Osteocyte (in vitro differentiated cells): Measurements from ENCODE around the gene C15orf39. TPM values are rescaled to one million over a fixed set of nuclear protein-coding genes. Genes with fewer than 3 reads are reported as not detected.

ENCODE experiments used
- DNase-seq: peaks from one replicate; pipeline ENCODE4 v3.0.0; 2021; ENCODE audit warnings: mixed read lengths; ENCODE audit not compliant: unreplicated experiment; ENCODE audit errors: extremely low spot score
- H3K27ac Mint-ChIP-seq: one replicate; pipeline ENCODE4 v1.8.0; 2021; ENCODE audit warnings: mild to moderate bottlenecking, mixed read lengths; ENCODE audit not compliant: unreplicated experiment
- H3K27me3 Mint-ChIP-seq: one replicate; pipeline ENCODE4 v1.8.0; 2021; ENCODE audit warnings: mixed read lengths; ENCODE audit not compliant: unreplicated experiment
- H3K36me3 Mint-ChIP-seq: one replicate; pipeline ENCODE4 v1.8.0; 2021; ENCODE audit warnings: mixed read lengths; ENCODE audit not compliant: unreplicated experiment
- H3K4me1 Mint-ChIP-seq: one replicate; pipeline ENCODE4 v1.8.0; 2021; ENCODE audit warnings: mixed read lengths; ENCODE audit not compliant: unreplicated experiment
- H3K4me3 Mint-ChIP-seq: one replicate; pipeline ENCODE4 v1.8.0; 2021; ENCODE audit warnings: mild to moderate bottlenecking, moderate library complexity, mixed read lengths; ENCODE audit not compliant: unreplicated experiment
- H3K9me3 Mint-ChIP-seq: one replicate; pipeline ENCODE4 v1.8.0; 2021; ENCODE audit warnings: mixed read lengths; ENCODE audit not compliant: unreplicated experiment
- total RNA-seq: library from RNA; stranded (reverse); gene quantifications from 2 replicates; pipeline ENCODE4 v1.2.1, GENCODE V29; 2021
- TF ChIP-seq, protein P1 (sequence below): fragments of 200-600 bp; sonication (generic); IDR thresholded peaks from 2 replicates; pipeline ENCODE4 v1.5.0; 2021; ENCODE audit warnings: antibody characterized with exemption, mild to moderate bottlenecking, moderate library complexity

The C15orf39 gene
- total RNA-seq, 1 donor from 2014 or later = 19.4 TPM

DNA sequence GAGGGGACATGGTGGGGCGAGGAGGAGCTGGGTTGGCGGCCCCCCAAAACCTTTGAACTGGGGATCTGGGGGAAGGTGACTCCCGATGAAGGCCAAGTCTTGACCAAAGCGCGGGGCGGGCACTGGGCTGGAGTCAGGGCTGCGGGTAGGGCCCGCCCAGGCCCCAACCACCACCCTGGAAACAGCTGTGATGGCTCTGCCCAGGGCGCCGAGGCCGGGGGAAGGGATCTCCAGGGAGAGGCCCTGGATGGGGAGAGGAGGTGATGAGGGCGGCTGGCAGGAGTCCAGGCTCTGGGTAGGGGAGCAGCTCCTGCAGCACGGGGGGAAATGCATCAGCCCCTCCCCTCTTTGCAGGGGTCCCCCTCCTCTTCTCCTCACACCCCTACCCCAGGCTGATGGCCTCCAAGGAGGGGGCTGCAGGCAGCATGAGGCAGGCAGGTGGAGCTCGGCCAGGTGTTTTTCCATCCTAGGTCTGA is 5.9 kb upstream of the C15orf39 start:
- no peak overlapping the region for H3K4me3 Mint-ChIP-seq
- DNase-seq = no peak
- H3K36me3 Mint-ChIP-seq = no peaks in the 10 kb centered on the region
- H3K9me3 Mint-ChIP-seq = peaks cover under 1% of the 10 kb centered on the region
- peaks cover 2% of the 10 kb centered on the region for H3K4me1 Mint-ChIP-seq
- H3K27ac Mint-ChIP-seq = no peak overlapping the region
- H3K27me3 Mint-ChIP-seq = no peaks in the 10 kb centered on the region
- TF ChIP-seq, protein P1, sequence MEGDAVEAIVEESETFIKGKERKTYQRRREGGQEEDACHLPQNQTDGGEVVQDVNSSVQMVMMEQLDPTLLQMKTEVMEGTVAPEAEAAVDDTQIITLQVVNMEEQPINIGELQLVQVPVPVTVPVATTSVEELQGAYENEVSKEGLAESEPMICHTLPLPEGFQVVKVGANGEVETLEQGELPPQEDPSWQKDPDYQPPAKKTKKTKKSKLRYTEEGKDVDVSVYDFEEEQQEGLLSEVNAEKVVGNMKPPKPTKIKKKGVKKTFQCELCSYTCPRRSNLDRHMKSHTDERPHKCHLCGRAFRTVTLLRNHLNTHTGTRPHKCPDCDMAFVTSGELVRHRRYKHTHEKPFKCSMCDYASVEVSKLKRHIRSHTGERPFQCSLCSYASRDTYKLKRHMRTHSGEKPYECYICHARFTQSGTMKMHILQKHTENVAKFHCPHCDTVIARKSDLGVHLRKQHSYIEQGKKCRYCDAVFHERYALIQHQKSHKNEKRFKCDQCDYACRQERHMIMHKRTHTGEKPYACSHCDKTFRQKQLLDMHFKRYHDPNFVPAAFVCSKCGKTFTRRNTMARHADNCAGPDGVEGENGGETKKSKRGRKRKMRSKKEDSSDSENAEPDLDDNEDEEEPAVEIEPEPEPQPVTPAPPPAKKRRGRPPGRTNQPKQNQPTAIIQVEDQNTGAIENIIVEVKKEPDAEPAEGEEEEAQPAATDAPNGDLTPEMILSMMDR = no peak

DNA sequence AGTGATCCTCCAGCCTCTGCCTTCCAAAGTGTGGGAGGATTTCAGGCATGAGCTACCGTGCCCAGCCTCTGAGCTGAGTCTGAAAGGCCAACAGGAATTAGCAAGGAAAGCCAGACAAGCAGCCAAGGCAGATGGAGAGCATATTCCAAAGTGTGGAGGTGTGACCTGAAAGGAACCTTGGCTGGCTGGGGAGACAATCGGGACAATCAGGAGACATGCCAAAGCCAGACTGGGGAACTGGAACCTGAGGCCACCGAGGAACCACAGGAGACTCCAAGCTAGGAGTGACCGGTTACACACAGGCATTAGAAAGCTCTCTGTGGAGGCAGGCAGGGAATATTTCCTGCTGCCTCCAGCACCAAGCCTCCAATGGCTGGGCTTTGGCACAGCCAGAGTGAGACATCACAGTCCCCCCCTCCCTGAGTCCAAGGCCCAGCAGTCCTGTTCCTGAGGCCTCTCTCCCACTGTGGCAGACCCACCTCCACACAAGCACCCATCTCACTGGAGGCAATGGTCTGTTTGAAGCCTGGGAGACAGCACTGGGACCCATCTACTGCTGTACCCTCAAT is 4.5 kb upstream of the C15orf39 start:
- H3K27ac Mint-ChIP-seq = no peak overlapping the region
- TF ChIP-seq, protein P1 = no peak
- H3K36me3 Mint-ChIP-seq = no peaks in the 10 kb centered on the region
- H3K4me3 Mint-ChIP-seq = no peak overlapping the region
- DNase-seq = no peak
- H3K9me3 Mint-ChIP-seq = no peaks in the 10 kb centered on the region
- no peaks in the 10 kb centered on the region for H3K27me3 Mint-ChIP-seq
- H3K4me1 Mint-ChIP-seq = peaks cover 8% of the 10 kb centered on the region

- H3K9me3 Mint-ChIP-seq = no peaks in the 10 kb centered on the region
- H3K4me3 Mint-ChIP-seq = no peak overlapping the region
- no peaks in the 10 kb centered on the region for H3K27me3 Mint-ChIP-seq
- DNase-seq = no peak
- peaks cover 15% of the 10 kb centered on the region for H3K4me1 Mint-ChIP-seq
- TF ChIP-seq, protein P1 = no peak
- H3K27ac Mint-ChIP-seq = no peak overlapping the region
- no peaks in the 10 kb centered on the region for H3K36me3 Mint-ChIP-seq
Observed at GRCh38 chr15:75198560-75199356, 2.9 kb upstream of the C15orf39 start.

GRCh38 chr15:75199357-75199940 is 2.2 kb upstream of the C15orf39 start:
- DNase-seq = no peak
- Mint-ChIP-seq H3K27me3 (no peaks in the 10 kb centered on the region), H3K4me1 (peaks cover 22% of the 10 kb centered on the region), H3K4me3 (no peak overlapping the region), H3K27ac (no peak overlapping the region), H3K36me3 (no peaks in the 10 kb centered on the region), H3K9me3 (no peaks in the 10 kb centered on the region)
- TF ChIP-seq, protein P1 = no peak

GRCh38 chr15:75200391-75200764 is 1.3 kb upstream of the C15orf39 start:
- TF ChIP-seq, protein P1 = no peak
- no peak overlapping the region for H3K4me3 Mint-ChIP-seq
- peaks cover 31% of the 10 kb centered on the region for H3K4me1 Mint-ChIP-seq
- H3K27me3 Mint-ChIP-seq = no peaks in the 10 kb centered on the region
- no peak for DNase-seq
- no peaks in the 10 kb centered on the region for H3K36me3 Mint-ChIP-seq
- H3K27ac Mint-ChIP-seq = no peak overlapping the region
- no peaks in the 10 kb centered on the region for H3K9me3 Mint-ChIP-seq
